OCI-LY7 (cell line): ENCODE results near the gene SNX10.

Source experiments
- CTCF ChIP-seq: fragments of 200-600 bp; sonication (generic); conservative IDR thresholded peaks from 2 replicates; pipeline ENCODE4 v1.5.1; 2014; ENCODE audit warnings: mild to moderate bottlenecking, antibody characterized with exemption, low read length, moderate library complexity, mixed read lengths
- EZH2phosphoT487 ChIP-seq: fragments of 200-600 bp; sonication (generic); IDR thresholded peaks from 2 replicates; pipeline ENCODE4 v1.6.1; 2018; ENCODE audit warnings: low read depth, borderline replicate concordance, mild to moderate bottlenecking, mixed run types, antibody characterized with exemption, low read length, moderate library complexity, mixed read lengths

GRCh38 chr7:26368542-26368941 is 76.9 kb downstream of the SNX10 start:
- TF ChIP-seq CTCF (peak; percentile 62), EZH2phosphoT487 (no peak)
